K562 (cell line): ENCODE data around the gene SAP130. TPM values are rescaled to one million over a fixed set of nuclear protein-coding genes. Genes with fewer than 3 reads are reported as not detected.
A peak's percentile ranks its signal among the peaks of the same experiment; 100 is the strongest.

Experiments
- ATAC-seq: fragments of 200-7000 bp; cut with Tn5 transposase; 3 replicates; pipeline ENCODE4 v1.9.1; 2020; ENCODE audit warnings: moderate library complexity
- BruUV-seq: library from RNA; stranded (reverse); fragments of 400-500 nt; replicated peaks from 2 replicates; lab custom pipeline; 2021; lab: Mats Ljungman, UMichigan
- CTCF ChIA-PET: fragments of 300-600 bp; formaldehyde crosslinking; extraction: SDS; loops from one replicate; lab custom pipeline; 2021; ENCODE audit warnings: low intra/inter-chr PET ratio; lab: Yijun Ruan, JAX
- POLR2A ChIA-PET: fragments of 300-600, 350-650 bp; sonication (Branson Sonifier 250); formaldehyde crosslinking; extraction: SDS; loops from one replicate; lab custom pipeline; 2021; ENCODE audit warnings: antibody characterized with exemption, inconsistent platforms; lab: Yijun Ruan, JAX
- DNase-seq, 4 experiments: peaks; one replicate each; pipeline versions ENCODE4 v3.0.0 to v3.0.0-alpha.2; 2011 to 2018; ENCODE audit warnings: low spot score in 3 of 4, mixed read lengths in 3 of 4; ENCODE audit errors: extremely low read depth in 1 of 4
- FAIRE-seq: peaks from 2 replicates; lab custom pipeline; 2011; peaks lifted over from hg19 to GRCh38; lab: Jason Lieb, UNC
- H2AFZ ChIP-seq: 2 replicates; pipeline ENCODE4 v1.6.0; 2011; ENCODE audit warnings: low read depth, low read length, control low read depth, inconsistent platforms
- H3K27ac ChIP-seq: fragments of 200-600 bp; 3 replicates; pipeline ENCODE4 v1.8.0; 2011; ENCODE audit warnings: low read depth, mild to moderate bottlenecking, control low read depth, inconsistent platforms, low read length, moderate library complexity, mixed read lengths; ENCODE audit errors: extremely low read depth
- H3K27me3 ChIP-seq, 2 experiments: fragments of 300-600 bp in 1 of 2; 2 replicates in 1 of 2; 3 replicates in 1 of 2; pipeline versions ENCODE4 v1.6.0 to v1.8.0; 2011; ENCODE audit warnings: inconsistent platforms in 2 of 2, low read length in 2 of 2, mild to moderate bottlenecking in 1 of 2, mixed read lengths in 1 of 2, moderate library complexity in 1 of 2; ENCODE audit not compliant: control insufficient read depth in 2 of 2, insufficient read depth in 2 of 2
- H3K36me3 ChIP-seq: fragments of 300-600 bp; 3 replicates; pipeline ENCODE4 v1.8.0; 2011; ENCODE audit warnings: mild to moderate bottlenecking, low read length, inconsistent platforms; ENCODE audit not compliant: control insufficient read depth, insufficient read depth
- H3K4me1 ChIP-seq, 2 experiments: fragments of 200-600 bp in 1 of 2; replicated peaks in 1 of 2; 2 replicates in 1 of 2; 3 replicates in 1 of 2; pipeline versions ENCODE4 v1.5.1 to v1.8.0; 2011; ENCODE audit warnings: inconsistent platforms in 2 of 2, low read length in 2 of 2, mild to moderate bottlenecking in 1 of 2, mixed read lengths in 1 of 2, moderate library complexity in 1 of 2; ENCODE audit not compliant: control insufficient read depth in 2 of 2, insufficient read depth in 2 of 2
- H3K4me2 ChIP-seq: 2 replicates; pipeline ENCODE4 v1.6.1; 2011; ENCODE audit warnings: low read length, control low read depth, inconsistent platforms, mixed read lengths; ENCODE audit not compliant: insufficient read depth
- H3K4me3 ChIP-seq: fragments of 200-600 bp; sonication (generic), shearing (Covaris generic); 2 replicates; pipeline ENCODE4 v1.5.1; 2016; ENCODE audit warnings: control low read depth, inconsistent platforms
- H3K79me2 ChIP-seq: fragments of 200-600 bp; 3 replicates; pipeline ENCODE4 v1.8.0; 2011; ENCODE audit warnings: low read length, inconsistent platforms; ENCODE audit not compliant: control insufficient read depth, insufficient read depth
- H3K9ac ChIP-seq, 2 experiments: 2 replicates each; pipeline versions ENCODE4 v1.6.0 to v1.6.1; 2011; ENCODE audit warnings: low read depth in 2 of 2, low read length in 2 of 2, control low read depth in 1 of 2, inconsistent platforms in 1 of 2, mild to moderate bottlenecking in 1 of 2, mixed read lengths in 1 of 2; ENCODE audit not compliant: insufficient read depth in 1 of 2
- H3K9me1 ChIP-seq: one replicate; pipeline ENCODE4 v1.6.0; 2011; ENCODE audit warnings: inconsistent platforms, mild to moderate bottlenecking, low read length, moderate library complexity; ENCODE audit not compliant: control insufficient read depth, insufficient read depth
- H3K9me3 ChIP-seq: replicated peaks from 2 replicates; pipeline ENCODE4 v1.5.1; 2011; ENCODE audit warnings: low read depth, low read length, inconsistent platforms; ENCODE audit not compliant: control insufficient read depth, insufficient read depth
- H4K20me1 ChIP-seq: replicated peaks from 2 replicates; pipeline ENCODE4 v1.6.1; 2011; ENCODE audit warnings: low read length, inconsistent platforms, mixed read lengths; ENCODE audit not compliant: control insufficient read depth, insufficient read depth
- ATF1 ChIP-seq, 2 experiments: fragments of 450-650 bp in 1 of 2; IDR thresholded peaks; 2 replicates each; pipeline ENCODE4 v1.6.1; 2016; ENCODE audit warnings: missing compliant biosample characterization in 1 of 2, missing genetic modification characterization in 1 of 2
- CBX5 ChIP-seq: IDR thresholded peaks from 2 replicates; pipeline ENCODE4 v1.6.1; 2014; ENCODE audit warnings: low read depth, borderline replicate concordance
- CREM ChIP-seq: IDR thresholded peaks from 2 replicates; pipeline ENCODE4 v1.6.1; 2014; ENCODE audit warnings: antibody characterized with exemption, low read depth
- FOXK2 ChIP-seq, 2 experiments: fragments of 450-650 bp; IDR thresholded peaks in 1 of 2; conservative IDR thresholded peaks in 1 of 2; 2 replicates each; pipeline ENCODE4 v1.6.1; 2016; ENCODE audit warnings: low read depth in 2 of 2, mild to moderate bottlenecking in 1 of 2
- GTF2E2 ChIP-seq: fragments of 200-800 bp; sonication (Bioruptor generic); IDR thresholded peaks from 2 replicates; pipeline ENCODE4 v1.6.1; 2016; ENCODE audit warnings: missing genetic modification characterization, missing compliant biosample characterization
- HMG20B ChIP-seq: fragments of 250-450 bp; sonication (Bioruptor Pico); IDR thresholded peaks from 2 replicates; pipeline ENCODE4 v1.5.0; 2021; ENCODE audit warnings: mild to moderate bottlenecking
- HMGN3 ChIP-seq: IDR thresholded peaks from 2 replicates; pipeline ENCODE4 v1.6.1; 2011; ENCODE audit warnings: borderline replicate concordance, low read depth, mild to moderate bottlenecking, mixed read lengths, low read length; ENCODE audit not compliant: insufficient read length; ENCODE audit errors: extremely low read depth
- HNRNPH1 ChIP-seq: fragments of 200-400 bp; formaldehyde crosslinking; optimal IDR thresholded peaks from 2 replicates; pipeline ENCODE3; 2017; ENCODE audit warnings: low read depth, mild to moderate bottlenecking, low read length, moderate library complexity
- HNRNPK ChIP-seq: fragments of 200-400 bp; formaldehyde crosslinking; IDR thresholded peaks from one replicate; pipeline ENCODE4 v1.6.1; 2018; ENCODE audit warnings: mild to moderate bottlenecking, low read depth, low read length; ENCODE audit not compliant: poor library complexity, severe bottlenecking
- HNRNPUL1 ChIP-seq: fragments of 200-400 bp; formaldehyde crosslinking; IDR thresholded peaks from 2 replicates; pipeline ENCODE4 v1.6.1; 2017; ENCODE audit warnings: low read length
- NFYB ChIP-seq: IDR thresholded peaks from 2 replicates; pipeline ENCODE4 v1.6.1; 2011; ENCODE audit warnings: mild to moderate bottlenecking, moderate library complexity; ENCODE audit not compliant: insufficient read length; ENCODE audit errors: extremely low read depth
- NR0B1 ChIP-seq: fragments of 450-650 bp; IDR thresholded peaks from one replicate; pipeline ENCODE4 v1.6.1; 2018; ENCODE audit warnings: mild to moderate bottlenecking, moderate library complexity; ENCODE audit not compliant: partially characterized antibody
- POLR2AphosphoS5 ChIP-seq: IDR thresholded peaks from 2 replicates; pipeline ENCODE4 v1.6.1; 2011; ENCODE audit warnings: mild to moderate bottlenecking, low read depth, low read length, moderate library complexity; ENCODE audit not compliant: control insufficient read depth, insufficient read depth
- PREB ChIP-seq: sonication (generic); formaldehyde crosslinking; IDR thresholded peaks from 2 replicates; pipeline ENCODE4 v1.8.1; 2023; ENCODE audit warnings: mild to moderate bottlenecking, missing genetic modification reagents
- SAFB2 ChIP-seq: fragments of 200-400 bp; formaldehyde crosslinking; IDR thresholded peaks from 2 replicates; pipeline ENCODE4 v1.6.1; 2018; ENCODE audit warnings: borderline replicate concordance, low read length, low read depth, moderate library complexity; ENCODE audit not compliant: severe bottlenecking
- SIX5 ChIP-seq, 2 experiments: IDR thresholded peaks; 2 replicates each; pipeline ENCODE4 v1.6.1; 2011; ENCODE audit warnings: low read length in 2 of 2, borderline replicate concordance in 1 of 2, low read depth in 1 of 2, mild to moderate bottlenecking in 1 of 2, moderate library complexity in 1 of 2; ENCODE audit not compliant: insufficient read depth in 1 of 2
- STAT5A ChIP-seq: IDR thresholded peaks from 2 replicates; pipeline ENCODE4 v1.6.1; 2012; ENCODE audit warnings: low read length, inconsistent platforms, borderline replicate concordance
- TCF7L2 ChIP-seq: fragments of 150-350 bp; IDR thresholded peaks from 2 replicates; pipeline ENCODE4 v1.6.1; 2016; ENCODE audit warnings: low read depth, mild to moderate bottlenecking, low read length, moderate library complexity
- WGBS: fragments of 100-300 bp; shearing (Covaris generic); methylation state at CpG from one replicate; pipeline ENCODE4 v1.1.6; 2016; ENCODE audit warnings: low coverage, mixed read lengths; ENCODE audit not compliant: insufficient coverage; ENCODE audit errors: missing lambda C conversion rate; 5-methylcytosine and 5-hydroxymethylcytosine counted together
- in situ Hi-C: fragments of 300-500 bp; cut with MboI; formaldehyde crosslinking; loops from 4 replicates; pipeline ENCODE4 v1.15.0; 2018; ENCODE audit warnings: inconsistent platforms, mixed read lengths
- intact Hi-C: fragments of 100-400 bp; cut with micrococcal nuclease; formaldehyde crosslinking; loops from 2 replicates; pipeline ENCODE4 v1.14.2; 2022
- polyA plus RNA-seq, 8 experiments: library from polyadenylated mRNA; depleted of rRNA in 4 of 8; stranded (reverse) in 5 of 8; unstranded in 3 of 8; fragments of >200 nt; fragmentation: Nextera tagmentation in 2 of 8; fragmentation: Illumina TruSeq in 1 of 8; extraction: Ambion mirVana in 2 of 8; extraction: Trizol in 1 of 8; gene quantifications; 2 replicates each; pipeline versions ENCODE4 v1.2.1 to v1.2.3, GENCODE V29; 2011 to 2014; ENCODE audit warnings: inconsistent platforms in 1 of 8, missing spikeins in 1 of 8
- total RNA-seq, 7 experiments: library from RNA; depleted of rRNA in 6 of 7; stranded (reverse); fragments of >200 nt in 6 of 7; fragmentation: Illumina TruSeq in 2 of 7; extraction: Trizol in 2 of 7; gene quantifications; 2 replicates each; pipeline versions ENCODE4 v1.2.1 to v1.2.3, GENCODE V29; 2011 to 2021; ENCODE audit warnings: low replicate concordance in 1 of 7

The SAP130 gene
- total and polyA plus RNA-seq, 9 of the 15 experiments (the other 6 are each of a cell fraction or from before 2014, with no cell fraction given): 4.5 to 33.4 (median 7.4) TPM

DNA sequence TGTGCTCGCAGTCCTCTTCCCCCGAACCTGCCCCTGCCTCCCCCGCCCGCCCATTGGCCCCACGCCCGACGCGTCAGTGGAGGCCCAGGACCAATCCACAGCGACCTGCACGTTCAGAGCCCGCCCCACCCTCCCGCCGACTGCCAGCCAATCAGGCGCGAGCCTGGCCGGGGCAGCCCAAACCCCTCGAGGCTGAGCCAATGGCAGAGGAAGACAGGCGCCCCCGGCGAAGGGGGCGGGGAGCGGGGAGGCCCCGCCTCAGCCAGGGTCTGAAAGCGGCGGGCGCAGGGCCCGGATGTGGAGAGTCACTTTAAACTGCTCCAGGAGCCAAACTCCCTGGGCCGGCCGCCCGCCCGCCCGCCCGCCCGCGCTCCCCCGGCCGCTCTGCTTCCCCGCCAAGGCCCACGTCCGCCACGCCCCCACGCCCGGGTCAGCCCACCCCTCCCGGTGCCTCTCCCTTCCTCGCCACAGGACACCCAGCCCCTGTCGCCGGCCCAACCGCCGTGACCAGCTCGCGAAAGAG is 520 bp downstream of the SAP130 start:
- H4K20me1 ChIP-seq: no peaks in the 10 kb centered on the region
- peaks cover 24% of the 10 kb centered on the region for H3K79me2 ChIP-seq
- POLR2A ChIA-PET: interaction anchor here (0.5 to 1.0 kb wide), 2 partner anchors 18 to 540 kb away, joined by 3 read pairs; no protein-coding TSS in a partner anchor
- peak overlapping the region; percentile 94 for H3K27ac ChIP-seq
- peak overlapping the region; percentile 87; the same call in 1 of the 2 replicates for H3K4me2 ChIP-seq
- WGBS: 3% methylated on average over 5 of the region's 51 CpGs
- DNase-seq (peak; percentile 97 to 100 (median 98)), ATAC-seq (peak; percentile 92), FAIRE-seq (peak; percentile 77)
- no peaks in the 10 kb centered on the region for H3K27me3 ChIP-seq
- peaks cover 4% of the 10 kb centered on the region for H3K9me3 ChIP-seq
- peak overlapping the region; percentile 96 for H2AFZ ChIP-seq
- intact Hi-C loops (loop anchor here (5.0 kb wide), 1 partner anchor 170 kb away; the partner anchor contains the start of gene POLR2D), in situ Hi-C loops (no loop called here)
- peaks cover 12 to 16% of the 10 kb centered on the region in 2 experiments; a peak in 4 of 5 replicates for H3K4me1 ChIP-seq
- peaks cover 20% of the 10 kb centered on the region; the same call in 1 of the 3 replicates for H3K36me3 ChIP-seq
- peak overlapping the region; percentile 85 to 98 for H3K9ac ChIP-seq
- H3K4me3 ChIP-seq: peak overlapping the region; percentile 97
- H3K9me1 ChIP-seq: no peaks in the 10 kb centered on the region
- no TSS peak for BruUV-seq
- CTCF ChIA-PET: no interaction called here
- TF ChIP-seq HMGN3 (peak; percentile 23), SAFB2 (no peak), ATF1 (CRISPR knock-in tag; IDR thresholded peaks at IDR 0.05) (peak; percentile 33; the same call in 1 of the 2 replicates), ATF1 (tag; IDR thresholded peaks at IDR 0.05) (no peak), SIX5 (IDR thresholded peaks at IDR 0.05; ENCODE audit: borderline replicate concordance in 1 of 2, insufficient read depth in 1 of 2, low read depth in 1 of 2, low read length in 2 of 2) (no peak), NR0B1 (no peak), HNRNPH1 (no peak), POLR2AphosphoS5 (peak; percentile 42), HMG20B (CRISPR knock-in tag) (no peak), PREB (CRISPR knock-in tag) (no peak), CREM (peak; percentile 76), HNRNPK (peak; percentile 46), CBX5 (no peak), GTF2E2 (tag) (peak; percentile 60; the same call in 1 of the 2 replicates), HNRNPUL1 (no peak), STAT5A (no peak), FOXK2 (conservative IDR thresholded peaks at IDR 0.05 in 1 of 2, IDR thresholded peaks at IDR 0.05 in 1 of 2; ENCODE audit: low read depth in 2 of 2) (no peak), TCF7L2 (no peak), NFYB (peak; percentile 65)
